Right forelimb (tissue), 1 donor: Measurements from ENCODE around the gene SMIM35.
"Not testable (repeated sequence)": the region's sequence is repeated elsewhere in the genome, so short reads cannot be mapped to it uniquely, and the experiment has no call there.

Experiments
- DNase-seq: peaks from one replicate; pipeline ENCODE4 v3.0.0-alpha.2; 2018

The SMIM35 gene

GRCh38 chr11:118078911-118079411 lies 7.8 kb downstream of the SMIM35 start:
- no peak for DNase-seq

GRCh38 chr11:118076754-118077281 lies 9.9 kb downstream of the SMIM35 start, which contains the start of gene TMPRSS4:
TMPRSS4 (plus strand) TSS chr11:118077078; CDS start chr11:118077303, 225 bp downstream.
- no peak for DNase-seq

GRCh38 chr11:118074785-118075184 lies 12.0 kb downstream of the SMIM35 start:
- no peak for DNase-seq

DNA sequence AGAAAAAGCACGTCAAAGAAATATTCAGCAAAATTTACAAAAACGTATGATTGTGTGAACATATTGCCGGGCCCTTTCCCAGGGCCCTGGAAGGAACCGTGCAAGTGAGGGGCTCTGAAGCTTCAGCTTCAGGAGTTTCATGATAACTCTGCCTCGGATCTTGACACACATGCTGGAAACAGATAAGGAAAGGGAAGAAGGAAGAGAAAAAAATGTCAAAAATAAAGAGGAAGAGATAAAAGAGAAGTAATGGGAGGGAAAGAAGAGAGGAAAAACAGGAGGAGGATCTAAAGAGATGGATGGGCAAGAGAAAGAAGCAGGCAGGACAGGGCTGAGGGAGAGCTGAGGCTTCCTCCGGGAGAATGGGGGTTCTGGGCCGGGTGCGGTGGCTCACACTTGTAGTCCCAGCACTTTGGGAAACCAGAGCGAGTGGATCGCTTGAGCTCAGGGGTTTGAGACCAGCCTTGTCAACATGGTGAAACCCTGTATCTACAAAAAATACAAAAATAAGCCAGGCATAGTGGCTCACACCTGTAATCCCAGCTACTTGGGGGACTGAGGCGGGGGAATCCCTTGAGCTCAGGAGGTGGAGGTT lies 12.6 kb downstream of the SMIM35 start:
- DNase-seq, result no peak

GRCh38 chr11:118073554-118073953 lies 13.2 kb downstream of the SMIM35 start:
- DNase-seq, result no peak

DNA sequence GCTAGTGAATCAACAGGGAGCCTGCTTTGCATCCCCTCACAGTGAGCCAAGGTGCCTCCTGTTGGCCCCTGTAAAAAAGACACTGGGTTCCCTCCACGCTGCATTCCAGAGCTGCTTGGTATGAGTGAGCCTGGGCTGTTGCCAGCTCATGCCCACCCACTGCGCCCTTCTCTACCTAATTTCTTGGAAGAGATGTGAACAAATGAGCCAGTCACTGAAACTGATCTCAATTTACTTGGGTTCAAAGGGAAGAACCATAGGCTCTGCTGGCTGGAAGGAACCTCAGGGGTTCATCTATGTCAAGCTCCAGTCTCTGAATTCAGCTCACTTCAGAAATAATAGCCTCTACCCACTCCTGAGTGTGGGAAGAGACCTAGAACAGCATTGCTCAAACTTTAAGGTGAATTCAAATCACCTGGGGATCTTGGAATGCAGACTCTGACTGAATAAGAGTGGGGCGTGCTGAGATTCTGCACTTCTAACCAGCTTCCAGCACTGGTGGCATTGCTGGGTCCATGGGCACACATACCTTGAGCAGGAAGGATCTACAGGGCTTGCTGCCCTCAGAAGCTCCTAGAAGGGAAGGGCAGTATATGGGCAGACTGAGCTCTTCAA lies 15.2 kb downstream of the SMIM35 start:
- no peak for DNase-seq

GRCh38 chr11:118068945-118069612 lies 17.7 kb downstream of the SMIM35 start:
- no peak for DNase-seq

GRCh38 chr11:118068206-118068944 lies 18.4 kb downstream of the SMIM35 start:
- DNase-seq, result no peak

DNA sequence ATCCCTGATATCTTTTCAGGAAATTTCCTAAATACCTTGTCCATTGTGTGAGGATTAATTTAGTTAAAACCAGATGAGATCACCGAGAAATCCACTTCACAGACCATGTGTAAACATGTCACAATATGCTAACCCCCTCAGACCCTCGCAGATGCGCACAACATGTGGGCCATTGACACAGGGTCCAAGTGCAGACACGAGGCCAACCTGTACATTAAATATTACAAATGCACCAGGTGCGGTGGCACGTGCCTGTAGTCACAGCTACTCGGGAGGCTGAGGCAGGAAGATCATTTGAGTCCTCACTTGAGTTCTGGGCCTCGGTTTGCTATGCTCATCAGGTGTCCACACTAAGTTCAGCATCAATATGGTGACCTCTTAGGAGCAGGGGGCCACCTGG lies 19.8 kb downstream of the SMIM35 start:
- no peak for DNase-seq

- DNase-seq, result no peak
Observed at GRCh38 chr11:118065384-118065783, 21.4 kb downstream of the SMIM35 start.

DNA sequence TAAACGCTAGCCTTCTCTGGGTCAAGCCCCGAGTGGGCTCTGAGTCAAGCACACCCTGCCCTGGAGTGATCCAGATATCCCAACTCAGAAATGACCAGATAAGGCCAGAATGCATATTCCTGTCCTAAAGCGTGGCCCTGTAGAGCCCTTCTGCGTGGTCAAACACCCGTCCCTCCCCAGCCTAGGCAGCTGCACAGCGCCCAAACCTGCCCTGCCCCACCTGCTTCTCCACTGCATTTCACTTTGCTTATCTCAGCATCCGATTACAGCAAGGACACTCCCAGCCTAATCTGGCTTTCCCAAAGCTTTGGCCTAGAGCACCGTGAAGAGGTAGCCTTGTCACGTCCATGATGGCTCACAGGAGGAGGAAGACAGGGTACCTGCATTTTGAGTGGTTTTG lies 21.8 kb downstream of the SMIM35 start:
- no peak for DNase-seq

DNA sequence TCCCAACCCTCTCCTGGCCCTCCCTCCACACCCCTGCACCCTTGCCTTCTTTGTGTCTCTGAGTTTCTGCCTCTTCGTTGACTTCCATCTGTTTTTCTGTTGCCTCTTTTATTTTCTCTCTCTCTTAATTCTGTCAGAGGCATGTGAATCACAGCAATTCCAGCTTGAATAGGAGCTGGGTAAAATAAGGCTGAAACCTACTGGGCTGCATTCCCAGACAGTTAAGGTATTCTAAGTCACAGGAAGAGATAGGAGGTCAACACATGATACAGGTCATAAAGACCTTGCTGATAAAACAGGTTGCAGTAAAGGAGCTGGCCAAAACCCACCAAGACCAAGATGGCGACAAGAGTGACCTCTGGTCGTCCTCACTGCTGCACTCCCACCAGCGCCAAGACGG lies 24.1 kb downstream of the SMIM35 start:
- not testable (repeated sequence) for DNase-seq

DNA sequence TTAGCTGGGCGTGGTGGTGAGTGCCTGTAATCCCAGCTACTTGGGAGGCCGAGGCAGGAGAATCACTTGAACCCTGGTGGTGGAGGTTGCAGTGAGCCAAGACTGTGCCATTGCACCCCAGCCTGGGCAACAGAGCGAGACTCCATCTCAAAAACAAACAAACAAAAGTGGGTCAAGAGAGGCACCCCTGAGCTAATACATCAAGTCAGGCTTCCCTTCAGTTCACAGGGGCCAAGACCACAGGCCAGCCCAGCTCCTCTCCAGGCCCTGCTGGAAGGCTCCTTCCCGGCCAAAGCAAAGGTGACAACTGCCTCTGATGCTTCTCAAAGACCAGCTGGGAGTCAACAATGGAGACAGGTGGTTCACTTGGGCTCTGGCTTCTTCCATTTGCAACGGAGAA lies 24.6 kb downstream of the SMIM35 start:
- not testable (repeated sequence) for DNase-seq

- DNase-seq, result no peak
Observed at GRCh38 chr11:118061586-118062125, 25.1 kb downstream of the SMIM35 start.

DNA sequence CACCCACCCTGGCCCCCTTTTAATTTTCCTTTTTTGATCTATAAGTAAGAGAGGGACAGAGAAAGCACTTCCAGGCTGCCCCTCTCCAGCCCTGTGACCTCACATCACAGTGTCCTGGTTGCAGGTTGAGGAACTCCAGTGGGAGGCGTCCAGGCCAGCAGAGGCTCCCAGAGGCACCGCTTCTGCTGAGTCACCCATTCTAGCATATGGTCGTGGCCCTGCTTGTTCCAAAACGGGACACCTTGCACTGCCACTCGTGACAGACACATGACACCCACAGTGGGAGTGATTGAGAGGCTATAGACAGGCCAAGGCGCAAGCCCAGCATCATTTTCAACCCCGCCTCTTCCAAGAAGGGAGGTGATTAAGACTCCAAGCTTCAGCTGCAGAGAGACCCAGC lies 25.9 kb downstream of the SMIM35 start:
- no peak for DNase-seq

DNA sequence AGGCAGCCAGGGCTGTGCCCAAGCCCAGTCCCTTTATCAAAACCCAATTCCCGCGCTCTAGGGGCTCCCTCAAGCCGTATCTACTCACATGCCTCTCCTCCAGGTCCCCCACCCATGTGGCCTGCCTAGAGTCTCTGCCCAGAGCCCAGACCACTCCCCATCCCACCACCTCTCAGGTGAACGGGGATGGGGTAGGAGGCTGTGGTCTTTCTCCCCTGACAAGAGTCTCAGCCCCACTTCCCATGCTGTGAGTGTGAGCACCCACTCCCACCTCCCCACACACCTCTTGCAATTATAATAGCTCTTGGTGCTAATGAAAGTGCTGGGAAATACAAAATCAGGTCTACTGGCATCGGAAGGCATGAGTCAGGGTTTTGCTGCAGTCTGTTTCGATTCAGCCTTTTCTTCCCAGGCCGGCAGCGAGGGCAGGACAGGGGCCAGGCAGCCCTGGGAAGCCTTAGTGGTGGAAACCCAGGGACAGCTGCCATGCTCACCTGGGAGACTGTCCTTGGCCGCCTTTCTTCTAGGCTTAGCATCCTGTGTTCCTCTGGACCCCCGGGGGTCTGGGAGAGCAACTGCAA lies 26.6 kb downstream of the SMIM35 start:
- DNase-seq, result no peak

DNA sequence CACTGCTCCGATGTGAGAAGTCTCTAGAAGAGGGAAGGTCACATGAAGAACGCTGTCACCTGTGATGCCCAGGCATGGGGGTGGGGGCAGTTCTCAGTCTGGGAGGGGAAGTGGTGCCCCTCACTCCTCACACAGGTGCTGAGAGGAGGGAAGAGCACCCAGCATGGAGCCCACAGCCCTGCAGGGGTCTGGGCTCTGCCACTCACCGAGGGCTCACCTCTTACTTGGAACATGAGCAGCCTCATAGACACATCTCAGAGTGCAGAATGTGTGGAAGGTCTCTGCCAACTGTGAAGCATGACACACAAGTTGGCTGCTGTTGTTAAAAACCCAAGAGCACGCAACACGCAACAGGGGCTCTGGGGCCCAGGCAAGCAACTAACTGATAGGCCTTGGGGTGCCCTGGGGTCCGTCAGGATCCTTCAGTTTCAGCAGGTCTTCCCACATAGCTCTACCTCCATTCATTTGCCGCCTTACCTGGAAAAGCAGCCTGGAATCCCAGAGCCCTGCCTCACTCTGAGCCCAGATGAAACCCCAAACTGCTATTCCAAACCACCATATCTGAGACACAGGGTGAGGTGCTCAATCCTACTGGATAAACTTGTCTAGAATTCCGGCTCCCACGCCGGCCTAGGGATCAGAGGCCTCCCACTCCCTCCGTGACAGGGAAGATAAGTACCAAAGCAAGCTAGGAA lies 27.4 kb downstream of the SMIM35 start:
- no peak for DNase-seq

DNA sequence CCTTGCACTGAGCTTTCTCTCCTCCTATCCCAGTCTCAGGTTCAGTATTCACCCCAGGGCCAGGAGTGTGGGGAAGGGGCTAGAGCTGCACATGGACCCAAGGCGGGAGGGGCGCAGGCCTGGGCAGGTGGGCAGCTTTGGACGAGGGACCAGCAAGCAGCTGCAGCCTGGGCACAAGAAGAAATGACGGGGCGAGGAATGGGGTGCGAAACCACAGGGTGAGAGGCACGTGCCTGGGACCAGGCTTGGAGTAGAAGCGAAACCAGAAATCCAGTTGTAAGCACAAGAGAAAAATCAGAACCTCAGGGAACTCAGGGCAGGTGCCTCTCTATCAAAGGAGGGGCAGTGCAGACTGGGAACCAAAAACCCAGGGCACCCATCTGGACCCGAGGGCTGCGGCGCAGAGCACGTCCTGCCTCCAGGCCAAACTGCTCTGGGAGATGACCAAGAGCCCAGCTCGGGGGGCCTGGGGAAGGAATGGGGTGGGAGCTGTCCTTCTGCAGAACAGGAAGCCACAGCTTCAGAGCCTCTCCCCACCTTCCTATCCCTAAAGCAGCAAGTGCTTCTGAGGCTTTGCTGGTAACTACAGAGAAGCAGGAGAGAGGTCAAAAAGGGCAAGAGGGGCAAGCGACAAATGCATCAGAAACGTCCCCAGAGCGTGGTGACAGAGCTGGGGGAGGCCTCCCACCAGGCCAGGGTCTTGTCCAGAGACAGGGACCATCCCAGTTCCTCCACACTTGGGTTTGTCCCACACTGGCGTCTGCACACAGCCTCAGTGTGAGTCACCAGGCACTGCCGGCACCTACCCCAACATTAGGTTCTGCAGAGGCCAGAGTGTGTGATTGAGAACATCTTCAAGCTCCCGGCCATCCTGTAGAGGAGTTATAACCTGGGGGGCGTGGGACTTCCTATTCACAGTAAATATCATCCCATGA lies 28.2 kb downstream of the SMIM35 start:
- DNase-seq, result no peak

- DNase-seq, result no peak
Observed at GRCh38 chr11:118057251-118058145, 29.3 kb downstream of the SMIM35 start.

DNA sequence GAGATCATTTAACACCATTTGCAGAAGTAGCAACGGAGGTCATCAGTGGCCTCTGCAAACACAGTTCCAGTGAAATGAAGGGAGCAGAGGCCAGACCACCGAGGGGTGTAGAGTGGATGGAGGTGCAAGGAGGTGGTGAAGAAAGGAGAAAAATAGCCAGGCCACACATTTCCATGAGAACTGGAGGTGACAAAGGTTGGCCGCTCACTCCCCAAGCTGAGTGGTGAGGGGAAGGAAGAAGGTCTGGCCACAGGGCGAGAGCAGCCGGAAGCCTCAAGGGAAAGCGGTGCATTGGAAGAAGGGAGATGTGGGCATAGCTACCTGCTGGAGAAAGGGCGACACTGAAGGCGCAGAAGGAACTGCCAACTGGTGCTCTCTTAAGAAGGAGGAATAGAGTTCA lies 30.0 kb downstream of the SMIM35 start:
- DNase-seq, result no peak
